SHP77 treated with DMSO at 0.1 percent for 48 hours (cell line): Measurements from ENCODE around the gene CARD10.

Experiments used
- DNase-seq: peaks from one replicate; lab custom pipeline; 2025; lab: John Stamatoyannopoulos, UW

CARD10 gene

GRCh38 chr22:37503850-37504249 is 15.4 kb downstream of the CARD10 start:
- no peak for DNase-seq

- DNase-seq: no peak
Observed at GRCh38 chr22:37503183-37503683, 16.0 kb downstream of the CARD10 start.

- DNase-seq: no peak
Observed at GRCh38 chr22:37502342-37503182, 16.7 kb downstream of the CARD10 start.

GRCh38 chr22:37501610-37502341 is 17.4 kb downstream of the CARD10 start:
- DNase-seq: no peak

- no peak for DNase-seq
Observed at GRCh38 chr22:37500745-37501609, 18.2 kb downstream of the CARD10 start.

- DNase-seq: no peak
Observed at GRCh38 chr22:37499789-37500540, 19.2 kb downstream of the CARD10 start.

GRCh38 chr22:37499027-37499707 is 20.0 kb downstream of the CARD10 start:
- no peak for DNase-seq

- DNase-seq: no peak
Observed at GRCh38 chr22:37498289-37498909, 20.8 kb downstream of the CARD10 start.

- DNase-seq: no peak
Observed at GRCh38 chr22:37497062-37497599, 22.1 kb downstream of the CARD10 start.

- no peak for DNase-seq
Observed at GRCh38 chr22:37496651-37497050, 22.6 kb downstream of the CARD10 start.

GRCh38 chr22:37493979-37494378 is 25.2 kb downstream of the CARD10 start:
- no peak for DNase-seq

- no peak for DNase-seq
Observed at GRCh38 chr22:37492428-37493344, 26.5 kb downstream of the CARD10 start.

- no peak for DNase-seq
Observed at GRCh38 chr22:37491559-37492427, 27.4 kb downstream of the CARD10 start.

GRCh38 chr22:37491106-37491505 is 28.1 kb downstream of the CARD10 start:
- DNase-seq: no peak

GRCh38 chr22:37489983-37490382 is 29.2 kb downstream of the CARD10 start:
- no peak for DNase-seq

GRCh38 chr22:37488337-37489135 is 30.7 kb downstream of the CARD10 start:
- DNase-seq: no peak

- DNase-seq: no peak
Observed at GRCh38 chr22:37487571-37487970, 31.6 kb downstream of the CARD10 start.
